ENCODE measurements around the gene SEPTIN12. TPM values are rescaled to one million over a fixed set of nuclear protein-coding genes. Genes with fewer than 3 reads are reported as not detected.

SEPTIN12 gene
- total RNA-seq, 6 donors from 2014 or later = not detected

DNA sequence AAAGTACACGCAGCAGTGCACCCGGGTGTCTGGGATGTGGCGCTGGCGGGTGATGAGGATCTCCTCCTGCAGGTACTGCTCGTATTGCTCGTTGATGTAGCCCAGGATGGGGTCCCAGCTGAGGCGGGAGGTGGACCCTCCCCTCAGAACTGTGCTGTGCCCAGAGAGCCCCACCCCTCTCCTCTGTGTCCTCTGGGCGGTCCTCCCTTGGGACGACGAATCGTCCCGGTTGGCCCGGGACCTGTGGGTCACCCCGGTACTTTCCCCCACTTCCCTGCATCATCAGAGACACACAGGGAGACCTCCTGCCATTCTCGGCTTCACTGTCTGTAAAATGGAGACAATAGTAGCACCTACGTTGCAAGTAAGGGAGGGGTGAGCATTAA is 4.2 kb downstream of the SEPTIN12 start:
- DNase-seq (no peak), ATAC-seq (ENCODE audit: low FRiP score in 2 of 2) (no peak)
- WGBS, 2 donors = 69 to 86% methylated on average over 10 to 11 of the region's 16 CpGs
- no peak overlapping the region for H3K27ac ChIP-seq
- no peak overlapping the region for H3K4me3 ChIP-seq
- H3K36me3 ChIP-seq = no peaks in the 10 kb centered on the region
- no peaks in the 10 kb centered on the region for H3K27me3 ChIP-seq
- no peaks in the 10 kb centered on the region for H3K4me1 ChIP-seq
- TF ChIP-seq EP300 (IDR thresholded peaks at IDR 0.05) (no peak), CTCF (IDR thresholded peaks at IDR 0.05) (no peak), POLR2A (IDR thresholded peaks at IDR 0.05) (no peak), POLR2AphosphoS5 (IDR thresholded peaks at IDR 0.05) (no peak)
- H3K9me3 ChIP-seq = no peaks in the 10 kb centered on the region

DNA sequence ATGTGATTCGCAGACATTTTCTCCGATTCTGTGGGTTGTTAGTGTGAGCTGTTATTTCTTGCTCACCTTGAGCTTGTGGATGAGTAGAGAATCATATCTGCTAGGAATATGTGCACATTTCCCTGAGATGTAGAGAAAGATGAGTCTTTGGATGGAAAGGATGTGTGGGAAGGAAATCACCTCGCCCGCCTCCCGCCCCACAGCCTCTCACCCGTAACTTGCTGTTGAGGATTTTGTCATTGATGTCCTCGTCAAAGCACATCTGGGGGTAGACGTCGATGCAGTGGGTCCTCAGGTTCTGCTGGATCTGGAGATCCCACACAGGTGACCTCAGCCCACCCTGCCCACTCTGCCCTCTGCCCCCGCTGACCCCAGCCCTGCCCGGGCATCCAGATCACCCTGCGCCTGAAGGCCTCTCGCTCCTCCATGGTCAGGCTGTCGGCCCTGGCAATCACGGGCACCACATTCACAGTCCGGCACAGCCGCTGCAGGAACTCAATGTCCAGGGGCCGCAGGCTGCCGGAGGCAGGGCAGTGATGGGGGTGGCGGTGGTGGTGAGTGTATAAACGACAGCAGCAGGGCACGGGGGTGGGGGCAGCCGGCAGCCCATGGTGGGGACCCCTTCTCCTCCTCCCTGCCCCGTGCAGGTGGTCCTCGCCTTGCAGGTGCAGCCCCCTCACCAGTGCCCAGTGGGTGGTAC is 4.7 kb downstream of the SEPTIN12 start:
- Histone ChIP-seq H3K4me3 (no peak overlapping the region), H3K27ac (no peak overlapping the region), H3K9me3 (no peaks in the 10 kb centered on the region), H3K4me1 (no peaks in the 10 kb centered on the region), H3K27me3 (no peaks in the 10 kb centered on the region), H3K36me3 (no peaks in the 10 kb centered on the region)
- ATAC-seq (ENCODE audit: low FRiP score in 2 of 2) (no peak), DNase-seq (no peak)
- no peak for TF ChIP-seq POLR2AphosphoS5 (IDR thresholded peaks at IDR 0.05)
- TF ChIP-seq EP300 (IDR thresholded peaks at IDR 0.05) = no peak
- no peak for TF ChIP-seq POLR2A (IDR thresholded peaks at IDR 0.05)
- no peak for TF ChIP-seq CTCF (IDR thresholded peaks at IDR 0.05)
- WGBS, 2 donors = 86 to 88% methylated on average over 12 to 20 of the region's 25 CpGs

GRCh38 chr16:4780235-4780634 is 7.9 kb downstream of the SEPTIN12 start:
- DNase-seq (no peak), ATAC-seq (ENCODE audit: low FRiP score in 2 of 2) (no peak)
- Histone ChIP-seq H3K36me3 (no peaks in the 10 kb centered on the region), H3K9me3 (no peaks in the 10 kb centered on the region), H3K4me3 (no peak overlapping the region), H3K27ac (no peak overlapping the region), H3K4me1 (no peaks in the 10 kb centered on the region), H3K27me3 (no peaks in the 10 kb centered on the region)
- TF ChIP-seq CTCF (IDR thresholded peaks at IDR 0.05) = no peak
- TF ChIP-seq POLR2AphosphoS5 (IDR thresholded peaks at IDR 0.05) = no peak
- TF ChIP-seq EP300 (IDR thresholded peaks at IDR 0.05) = no peak
- no peak for TF ChIP-seq POLR2A (IDR thresholded peaks at IDR 0.05)
- WGBS, 2 donors = 83 to 91% methylated on average over 4 of the region's 4 CpGs

DNA sequence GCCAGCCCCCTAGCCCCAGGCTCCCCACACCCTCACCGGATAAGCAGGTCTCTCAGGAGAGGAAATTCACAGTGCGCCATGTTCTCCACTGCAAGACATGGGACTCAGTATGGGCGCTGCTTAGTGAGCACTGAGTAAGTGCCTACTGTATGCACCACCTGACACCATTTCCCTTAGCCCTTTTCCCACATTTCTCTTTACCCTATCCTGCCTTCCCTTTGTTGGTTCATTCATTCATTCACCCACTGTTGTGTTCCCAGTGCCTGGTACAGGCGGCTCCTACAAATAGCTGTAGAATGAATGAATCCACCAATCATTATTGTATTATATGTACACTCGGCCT is 10.1 kb downstream of the SEPTIN12 start:
- Histone ChIP-seq H3K27me3 (no peaks in the 10 kb centered on the region), H3K9me3 (no peaks in the 10 kb centered on the region), H3K36me3 (no peaks in the 10 kb centered on the region), H3K4me3 (no peak overlapping the region), H3K4me1 (no peaks in the 10 kb centered on the region), H3K27ac (no peak overlapping the region)
- 85 to 91% methylated on average over 4 to 5 of the region's 5 CpGs for WGBS, 2 donors
- TF ChIP-seq POLR2A (IDR thresholded peaks at IDR 0.05) = no peak
- TF ChIP-seq EP300 (IDR thresholded peaks at IDR 0.05) = no peak
- TF ChIP-seq POLR2AphosphoS5 (IDR thresholded peaks at IDR 0.05) = no peak
- TF ChIP-seq CTCF (IDR thresholded peaks at IDR 0.05) = no peak
- DNase-seq (no peak), ATAC-seq (ENCODE audit: low FRiP score in 2 of 2) (no peak)

Measured in upper lobe of left lung (tissue), 6 donors.